Measurements from ENCODE around the gene CIROP. TPM values are rescaled to one million over a fixed set of nuclear protein-coding genes. Genes with fewer than 3 reads are reported as not detected.

Gene CIROP
- total and polyA plus RNA-seq, 9 of the 15 experiments (the other 6 are each of a cell fraction or from before 2014, with no cell fraction given) = not detected

GRCh38 chr14:23071244-23071920 is 33.4 kb downstream of the CIROP start (continued):
- peak in 1 of 2 experiments; percentile 51; a peak in 1 of 4 replicates for TF ChIP-seq ZMIZ1 (IDR thresholded peaks at IDR 0.05; ENCODE audit: low read depth in 2 of 2, low read length in 2 of 2)
- TF ChIP-seq SMAD3 (CRISPR knock-in tag; conservative IDR thresholded peaks at IDR 0.05) = 0 out of 2 replicates have a peak, but pooled peaks have one; percentile 4
- TF ChIP-seq ZNF830 (CRISPR knock-in tag; IDR thresholded peaks at IDR 0.05) = no peak
- peak; percentile 36 to 61; a peak in 2 of 4 replicates for TF ChIP-seq UBTF (IDR thresholded peaks at IDR 0.05; ENCODE audit: borderline replicate concordance in 1 of 2, low read depth in 2 of 2, low read length in 2 of 2)
- TF ChIP-seq CBFA2T3 (IDR thresholded peaks at IDR 0.05) = no peak; the same call in 1 of the 2 replicates
- TF ChIP-seq FOXA1 (IDR thresholded peaks at IDR 0.05; ENCODE audit: borderline replicate concordance) = no peak
- peak; percentile 28 for TF ChIP-seq NUFIP1 (IDR thresholded peaks at IDR 0.05; ENCODE audit: partially characterized antibody)
- 0 out of 2 replicates have a peak, but pooled peaks have one; percentile 34 for TF ChIP-seq MYNN (IDR thresholded peaks at IDR 0.05)
- no peak for TF ChIP-seq MYNN (CRISPR knock-in tag; IDR thresholded peaks at IDR 0.05)
- peak; percentile 46; the same call in 1 of the 2 replicates for TF ChIP-seq MYC (IDR thresholded peaks at IDR 0.05; ENCODE audit: low read depth, low read length)
- no peak; the same call in 1 of the 2 replicates for TF ChIP-seq MYC (CRISPR knock-in tag; IDR thresholded peaks at IDR 0.05; ENCODE audit: borderline replicate concordance, low read depth)

Measured in K562 (cell line).